Measurements from ENCODE around the gene B9D1. TPM values are rescaled to one million over a fixed set of nuclear protein-coding genes. Genes with fewer than 3 reads are reported as not detected.

B9D1 gene
- total and polyA plus RNA-seq, 2 of the 13 experiments (the other 11 are each of a cell fraction or from before 2014, with no cell fraction given): 27.7 to 31.1 TPM

GRCh38 chr17:19378416-19379360 lies 16.2 kb upstream of the B9D1 start, which contains the start of gene MAPK7 (continued):
- TF ChIP-seq ZSCAN5A (CRISPR knock-in tag; IDR thresholded peaks at IDR 0.05; ENCODE audit: borderline replicate concordance): no peak
- TF ChIP-seq AKNA (CRISPR knock-in tag; IDR thresholded peaks at IDR 0.05; ENCODE audit: borderline replicate concordance): no peak
- TF ChIP-seq MLXIP (CRISPR knock-in tag; IDR thresholded peaks at IDR 0.05; ENCODE audit: borderline replicate concordance): no peak
- TF ChIP-seq ZNF235 (CRISPR knock-in tag; IDR thresholded peaks at IDR 0.05; ENCODE audit: borderline replicate concordance): no peak
- 0 out of 2 replicates have a peak, but pooled peaks have one; percentile 45 for TF ChIP-seq CHCHD3 (CRISPR knock-in tag; IDR thresholded peaks at IDR 0.05)
- TF ChIP-seq HOXA5 (CRISPR knock-in tag; IDR thresholded peaks at IDR 0.05): peak; percentile 12; the same call in 1 of the 2 replicates
- no peak for TF ChIP-seq ZNF275 (CRISPR knock-in tag; IDR thresholded peaks at IDR 0.05; ENCODE audit: borderline replicate concordance)
- TF ChIP-seq GLI4 (CRISPR knock-in tag; IDR thresholded peaks at IDR 0.05; ENCODE audit: borderline replicate concordance): no peak
- TF ChIP-seq PRDM4 (CRISPR knock-in tag; IDR thresholded peaks at IDR 0.05; ENCODE audit: borderline replicate concordance): no peak
